Neural cell (in vitro differentiated cells): ENCODE data around the gene HAS3. TPM values are rescaled to one million over a fixed set of nuclear protein-coding genes. Genes with fewer than 3 reads are reported as not detected.

Source experiments
- H2AFZ ChIP-seq: fragments of 200-600, 300-800 bp; sonication (generic), shearing (Covaris generic); 2 replicates; pipeline ENCODE4 v1.6.0; 2014; ENCODE audit warnings: low read depth, mild to moderate bottlenecking, antibody characterized with exemption, low read length, moderate library complexity
- H3F3A ChIP-seq: fragments of 200-600 bp; shearing (Covaris generic); 2 replicates; pipeline ENCODE4 v1.6.1; 2016; ENCODE audit warnings: mild to moderate bottlenecking, moderate library complexity, mixed read lengths, antibody characterized with exemption, low read length; ENCODE audit not compliant: insufficient read depth, poor library complexity, severe bottlenecking
- H3K27ac ChIP-seq: fragments of 200-600, 300-800 bp; sonication (generic), shearing (Covaris generic); 2 replicates; pipeline ENCODE4 v1.5.1; 2014; ENCODE audit warnings: mild to moderate bottlenecking, low read length, moderate library complexity
- H3K27me3 ChIP-seq: fragments of 300-800, 200-600 bp; sonication (generic), shearing (Covaris generic); 2 replicates; pipeline ENCODE4 v1.6.0; 2014; ENCODE audit warnings: mild to moderate bottlenecking, low read depth, low read length, moderate library complexity; ENCODE audit not compliant: insufficient read depth
- H3K36me3 ChIP-seq: fragments of 300-800, 200-600 bp; sonication (generic), shearing (Covaris generic); 2 replicates; pipeline ENCODE4 v1.5.1; 2014; ENCODE audit warnings: mild to moderate bottlenecking, antibody characterized with exemption, low read length, moderate library complexity; ENCODE audit not compliant: insufficient read depth
- H3K4me2 ChIP-seq: fragments of 300-800, 200-600 bp; sonication (generic), shearing (Covaris generic); 2 replicates; pipeline ENCODE4 v1.6.0; 2014; ENCODE audit warnings: mild to moderate bottlenecking, low read length
- H3K4me3 ChIP-seq: fragments of 300-800, 200-600 bp; sonication (generic), shearing (Covaris generic); 2 replicates; pipeline ENCODE4 v1.5.1; 2014; ENCODE audit warnings: mild to moderate bottlenecking, low read length, moderate library complexity
- H3K79me2 ChIP-seq: fragments of 200-600 bp; shearing (Covaris generic); replicated peaks from 2 replicates; pipeline ENCODE4 v1.6.0; 2014; ENCODE audit warnings: mild to moderate bottlenecking, low read length, moderate library complexity; ENCODE audit not compliant: insufficient read depth
- H3K9ac ChIP-seq: fragments of 300-800, 200-600 bp; sonication (generic), shearing (Covaris generic); 2 replicates; pipeline ENCODE4 v1.6.1; 2016; ENCODE audit warnings: mild to moderate bottlenecking, low read length, mixed read lengths
- H3K9me2 ChIP-seq: fragments of 200-600 bp; shearing (Covaris generic); 2 replicates; pipeline ENCODE4 v1.6.1; 2016; ENCODE audit warnings: mild to moderate bottlenecking, low read length, mixed read lengths; ENCODE audit not compliant: insufficient read depth
- H3K9me3 ChIP-seq: fragments of 200-600, 300-800 bp; sonication (generic), shearing (Covaris generic); 2 replicates; pipeline ENCODE4 v1.6.1; 2016; ENCODE audit warnings: mild to moderate bottlenecking, mixed run types, low read length, moderate library complexity, mixed read lengths
- H4K20me1 ChIP-seq: fragments of 200-600 bp; shearing (Covaris generic); 2 replicates; pipeline ENCODE4 v1.6.1; 2016; ENCODE audit warnings: mild to moderate bottlenecking, mixed run types; ENCODE audit not compliant: insufficient read depth
- CTCF ChIP-seq: fragments of 450-650 bp; IDR thresholded peaks from 2 replicates; pipeline ENCODE4 v1.5.1; 2014; ENCODE audit warnings: antibody characterized with exemption, mild to moderate bottlenecking, moderate library complexity; ENCODE audit not compliant: poor library complexity, severe bottlenecking
- EP300 ChIP-seq: fragments of 450-650 bp; conservative IDR thresholded peaks from 2 replicates; pipeline ENCODE4 v1.6.1; 2014; ENCODE audit warnings: antibody characterized with exemption, mild to moderate bottlenecking, moderate library complexity; ENCODE audit not compliant: poor library complexity, severe bottlenecking
- EZH2 ChIP-seq: fragments of 200-600, 300-800 bp; shearing (Covaris generic), sonication (generic); IDR thresholded peaks from 2 replicates; pipeline ENCODE4 v1.6.1; 2014; ENCODE audit warnings: antibody characterized with exemption, low read length, borderline replicate concordance, mild to moderate bottlenecking; ENCODE audit not compliant: insufficient read depth, poor library complexity, severe bottlenecking
- MXI1 ChIP-seq: fragments of 450-650 bp; conservative IDR thresholded peaks from 2 replicates; pipeline ENCODE4 v1.6.1; 2014; ENCODE audit warnings: antibody characterized with exemption, mild to moderate bottlenecking; ENCODE audit not compliant: poor library complexity, severe bottlenecking
- POLR2AphosphoS5 ChIP-seq: IDR thresholded peaks from 2 replicates; pipeline ENCODE4 v1.6.1; 2012
- RAD21 ChIP-seq: fragments of 450-650 bp; conservative IDR thresholded peaks from 2 replicates; pipeline ENCODE4 v1.6.1; 2014; ENCODE audit warnings: antibody characterized with exemption, mild to moderate bottlenecking, moderate library complexity
- SMC3 ChIP-seq: fragments of 450-650 bp; conservative IDR thresholded peaks from 2 replicates; pipeline ENCODE4 v1.6.1; 2014; ENCODE audit warnings: antibody characterized with exemption, mild to moderate bottlenecking, moderate library complexity; ENCODE audit not compliant: poor library complexity
- TAF1 ChIP-seq: IDR thresholded peaks from 2 replicates; pipeline ENCODE4 v1.6.1; 2012; ENCODE audit warnings: low read depth
- polyA plus RNA-seq: library from polyadenylated mRNA; depleted of rRNA; stranded (reverse); fragments of >200 nt; gene quantifications from 2 replicates; pipeline ENCODE4 v1.2.3, GENCODE V29; 2014
- TF ChIP-seq, protein P1 (sequence below): IDR thresholded peaks from 2 replicates; pipeline ENCODE4 v1.6.1; 2012; ENCODE audit warnings: borderline replicate concordance

Gene HAS3
- polyA plus RNA-seq, 1 donor from 2014 or later = 12.5 TPM

- no peaks in the 10 kb centered on the region for H3K27me3 ChIP-seq
- no peaks in the 10 kb centered on the region for H3K36me3 ChIP-seq
- no peak overlapping the region for H3K27ac ChIP-seq
- no peak overlapping the region for H3K4me2 ChIP-seq
- H3F3A ChIP-seq = no peaks in the 10 kb centered on the region
- H3K79me2 ChIP-seq = no peaks in the 10 kb centered on the region
- H2AFZ ChIP-seq = no peak overlapping the region
- TF ChIP-seq EZH2 (no peak), MXI1 (no peak), CTCF (no peak), SMC3 (no peak), TAF1 (no peak), RAD21 (no peak), POLR2AphosphoS5 (no peak), EP300 (no peak)
- TF ChIP-seq, protein P1, sequence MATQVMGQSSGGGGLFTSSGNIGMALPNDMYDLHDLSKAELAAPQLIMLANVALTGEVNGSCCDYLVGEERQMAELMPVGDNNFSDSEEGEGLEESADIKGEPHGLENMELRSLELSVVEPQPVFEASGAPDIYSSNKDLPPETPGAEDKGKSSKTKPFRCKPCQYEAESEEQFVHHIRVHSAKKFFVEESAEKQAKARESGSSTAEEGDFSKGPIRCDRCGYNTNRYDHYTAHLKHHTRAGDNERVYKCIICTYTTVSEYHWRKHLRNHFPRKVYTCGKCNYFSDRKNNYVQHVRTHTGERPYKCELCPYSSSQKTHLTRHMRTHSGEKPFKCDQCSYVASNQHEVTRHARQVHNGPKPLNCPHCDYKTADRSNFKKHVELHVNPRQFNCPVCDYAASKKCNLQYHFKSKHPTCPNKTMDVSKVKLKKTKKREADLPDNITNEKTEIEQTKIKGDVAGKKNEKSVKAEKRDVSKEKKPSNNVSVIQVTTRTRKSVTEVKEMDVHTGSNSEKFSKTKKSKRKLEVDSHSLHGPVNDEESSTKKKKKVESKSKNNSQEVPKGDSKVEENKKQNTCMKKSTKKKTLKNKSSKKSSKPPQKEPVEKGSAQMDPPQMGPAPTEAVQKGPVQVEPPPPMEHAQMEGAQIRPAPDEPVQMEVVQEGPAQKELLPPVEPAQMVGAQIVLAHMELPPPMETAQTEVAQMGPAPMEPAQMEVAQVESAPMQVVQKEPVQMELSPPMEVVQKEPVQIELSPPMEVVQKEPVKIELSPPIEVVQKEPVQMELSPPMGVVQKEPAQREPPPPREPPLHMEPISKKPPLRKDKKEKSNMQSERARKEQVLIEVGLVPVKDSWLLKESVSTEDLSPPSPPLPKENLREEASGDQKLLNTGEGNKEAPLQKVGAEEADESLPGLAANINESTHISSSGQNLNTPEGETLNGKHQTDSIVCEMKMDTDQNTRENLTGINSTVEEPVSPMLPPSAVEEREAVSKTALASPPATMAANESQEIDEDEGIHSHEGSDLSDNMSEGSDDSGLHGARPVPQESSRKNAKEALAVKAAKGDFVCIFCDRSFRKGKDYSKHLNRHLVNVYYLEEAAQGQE = no peak
- no peaks in the 10 kb centered on the region for H4K20me1 ChIP-seq
- H3K9me2 ChIP-seq = no peaks in the 10 kb centered on the region
- no peaks in the 10 kb centered on the region for H3K9me3 ChIP-seq
- no peak overlapping the region for H3K9ac ChIP-seq
- H3K4me3 ChIP-seq = no peak overlapping the region
Observed at GRCh38 chr16:69069504-69069903, 35.9 kb upstream of the HAS3 start.

GRCh38 chr16:69071036-69071435 lies 34.4 kb upstream of the HAS3 start:
- Histone ChIP-seq H3K27ac (no peak overlapping the region), H3F3A (no peaks in the 10 kb centered on the region), H4K20me1 (no peaks in the 10 kb centered on the region), H3K36me3 (no peaks in the 10 kb centered on the region), H3K9me2 (no peaks in the 10 kb centered on the region), H3K9ac (no peak overlapping the region), H3K4me3 (no peak overlapping the region), H3K9me3 (no peaks in the 10 kb centered on the region), H3K27me3 (no peaks in the 10 kb centered on the region), H3K79me2 (no peaks in the 10 kb centered on the region), H2AFZ (no peak overlapping the region), H3K4me2 (no peak overlapping the region)
- TF ChIP-seq EZH2 (no peak), POLR2AphosphoS5 (no peak), CTCF (no peak), SMC3 (no peak), RAD21 (no peak), MXI1 (no peak), EP300 (no peak), TAF1 (no peak)
- TF ChIP-seq, protein P1 = no peak
